Activated CD4-positive, alpha-beta T cell treated with anti-CD3 and anti-CD28 coated beads, Interleukin-10, Interleukin-2, amounts not matched to agents 100 ng/mL and 50 ng/mL, durations not matched to agents 16 hours and 8 hours (primary cell): ENCODE results near the gene SPRYD4.

ENCODE experiments used
- DNase-seq: peaks from one replicate; pipeline ENCODE4 v3.0.0-alpha.2; 2020

The SPRYD4 gene

GRCh38 chr12:56522411-56523193 is 54.2 kb downstream of the SPRYD4 start:
- no peak for DNase-seq

DNA sequence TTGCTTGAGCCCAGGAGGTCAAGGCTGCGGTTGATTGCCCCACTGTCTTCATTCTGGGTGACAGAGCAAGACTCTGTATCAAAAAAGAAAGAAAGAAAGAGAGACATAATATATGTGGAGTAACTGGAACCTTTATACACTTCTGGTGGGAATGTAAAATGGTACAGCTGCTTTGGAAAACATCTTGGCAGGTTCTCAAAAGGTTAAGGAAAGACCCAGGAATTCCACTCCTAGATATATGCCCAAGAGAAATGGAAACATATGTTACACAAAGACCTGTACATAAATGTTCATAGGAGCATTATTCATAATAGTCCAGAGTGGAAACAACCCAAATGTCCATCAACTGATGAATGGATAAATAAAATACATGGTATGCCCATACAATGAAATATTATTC is 60.5 kb downstream of the SPRYD4 start:
- DNase-seq = no peak
